GM12878 (cell line): ENCODE measurements around the gene ADGRL3. TPM values are rescaled to one million over a fixed set of nuclear protein-coding genes. Genes with fewer than 3 reads are reported as not detected.

ENCODE experiments used
- ATAC-seq: fragments of 200-7000 bp; cut with Tn5 transposase; 3 replicates; pipeline ENCODE4 v1.9.1; 2020; ENCODE audit warnings: mild to moderate bottlenecking, moderate library complexity
- BruUV-seq: library from RNA; stranded (reverse); fragments of 400-500 nt; replicated peaks from 2 replicates; lab custom pipeline; 2021; lab: Mats Ljungman, UMichigan
- CTCF ChIA-PET: fragments of 300-600 bp; sonication (Branson Sonifier 250); formaldehyde crosslinking; extraction: SDS; loops from one replicate; lab custom pipeline; 2021; ENCODE audit warnings: inconsistent platforms; lab: Yijun Ruan, JAX
- POLR2A ChIA-PET: fragments of 350-600 bp; formaldehyde crosslinking; extraction: SDS; loops from one replicate; lab custom pipeline; 2021; ENCODE audit warnings: inconsistent platforms; lab: Charles Lee
- RAD21 ChIA-PET: fragments of 300-600 bp; sonication (Branson Sonifier 250); formaldehyde crosslinking; loops from one replicate; lab custom pipeline; 2023; ENCODE audit warnings: antibody characterized with exemption; ENCODE audit not compliant: unreplicated experiment; lab: Charles Lee
- SMC1A ChIA-PET: fragments of 300-600 bp; sonication (Branson Sonifier 250); formaldehyde crosslinking; loops from one replicate; lab custom pipeline; 2023; ENCODE audit not compliant: unreplicated experiment, uncharacterized antibody; lab: Charles Lee
- DNase-seq: peaks from one replicate; pipeline ENCODE4 v3.0.0-alpha.2; 2011; ENCODE audit warnings: low read depth, low spot score
- FAIRE-seq: peaks from 3 replicates; lab custom pipeline; 2011; peaks lifted over from hg19 to GRCh38; lab: Jason Lieb, UNC
- H2AFZ ChIP-seq: 2 replicates; pipeline ENCODE4 v1.6.0; 2011; ENCODE audit warnings: low read depth, low read length, control low read depth; ENCODE audit not compliant: control insufficient read depth
- H3K27ac ChIP-seq: 2 replicates; pipeline ENCODE4 v1.5.1; 2011; ENCODE audit warnings: control low read depth; ENCODE audit not compliant: control insufficient read depth, insufficient read depth
- H3K27me3 ChIP-seq, 2 experiments: replicated peaks in 1 of 2; 2 replicates each; pipeline versions ENCODE4 v1.6.0 to v1.6.1; 2011; ENCODE audit warnings: low read length in 1 of 2; ENCODE audit not compliant: control insufficient read depth in 2 of 2, insufficient read depth in 2 of 2
- H3K36me3 ChIP-seq, 2 experiments: 2 replicates each; pipeline ENCODE4 v1.5.1; 2011; ENCODE audit warnings: low read length in 1 of 2; ENCODE audit not compliant: control insufficient read depth in 2 of 2, insufficient read depth in 2 of 2
- H3K4me1 ChIP-seq: 2 replicates; pipeline ENCODE4 v1.6.1; 2011; ENCODE audit warnings: mild to moderate bottlenecking, low read length, moderate library complexity, mixed read lengths; ENCODE audit not compliant: control insufficient read depth, insufficient read depth
- H3K4me2 ChIP-seq: 2 replicates; pipeline ENCODE4 v1.6.0; 2011; ENCODE audit warnings: control low read depth; ENCODE audit not compliant: control insufficient read depth, insufficient read depth
- H3K4me3 ChIP-seq: fragments of 200-600 bp; sonication (generic); 2 replicates; pipeline ENCODE4 v1.5.1; 2016
- H3K79me2 ChIP-seq: 2 replicates; pipeline ENCODE4 v1.6.0; 2011; ENCODE audit warnings: low read length; ENCODE audit not compliant: control insufficient read depth, insufficient read depth
- H3K9ac ChIP-seq: 2 replicates; pipeline ENCODE4 v1.8.0; 2011; ENCODE audit warnings: low read length, control low read depth, mixed read lengths; ENCODE audit not compliant: control insufficient read depth, insufficient read depth
- H3K9me3 ChIP-seq: replicated peaks from 3 replicates; pipeline ENCODE4 v1.5.1; 2011; ENCODE audit warnings: mild to moderate bottlenecking, low read length; ENCODE audit not compliant: control insufficient read depth, insufficient read depth
- H4K20me1 ChIP-seq: 2 replicates; pipeline ENCODE4 v1.6.0; 2011; ENCODE audit not compliant: control insufficient read depth, insufficient read depth
- ASH2L ChIP-seq: fragments of 300-600, 200-600 bp; sonication (generic); IDR thresholded peaks from 2 replicates; pipeline ENCODE4 v1.6.1; 2017; ENCODE audit warnings: low read depth, mild to moderate bottlenecking, borderline replicate concordance
- DPF2 ChIP-seq: fragments of 450-650 bp; IDR thresholded peaks from 2 replicates; pipeline ENCODE4 v1.6.1; 2017; ENCODE audit warnings: mild to moderate bottlenecking
- E4F1 ChIP-seq: fragments of 450-650 bp; IDR thresholded peaks from 2 replicates; pipeline ENCODE4 v1.6.1; 2018; ENCODE audit warnings: borderline replicate concordance, mild to moderate bottlenecking; ENCODE audit not compliant: partially characterized antibody
- EP300 ChIP-seq, 2 experiments: fragments of 150-350 bp in 1 of 2; IDR thresholded peaks; 2 replicates each; pipeline ENCODE4 v1.6.1; 2011 to 2012; ENCODE audit warnings: low read depth in 2 of 2, low read length in 2 of 2, borderline replicate concordance in 1 of 2, improper control_type of control experiment in 1 of 2, inconsistent platforms in 1 of 2; ENCODE audit not compliant: control insufficient read depth in 1 of 2
- MEF2A ChIP-seq: IDR thresholded peaks from 2 replicates; pipeline ENCODE4 v1.6.1; 2011; ENCODE audit warnings: low read depth, mild to moderate bottlenecking, low read length, moderate library complexity; ENCODE audit not compliant: insufficient read depth
- MEF2B ChIP-seq: fragments of 450-650 bp; IDR thresholded peaks from 2 replicates; pipeline ENCODE4 v1.6.1; 2018; ENCODE audit warnings: mild to moderate bottlenecking, moderate library complexity; ENCODE audit not compliant: partially characterized antibody, poor library complexity, severe bottlenecking
- MTA2 ChIP-seq: fragments of 450-650 bp; IDR thresholded peaks from 2 replicates; pipeline ENCODE4 v1.6.1; 2016; ENCODE audit warnings: low read depth, mild to moderate bottlenecking, moderate library complexity
- MXI1 ChIP-seq: fragments of 150-350 bp; IDR thresholded peaks from 2 replicates; pipeline ENCODE4 v1.6.1; 2011; ENCODE audit warnings: low read depth, mild to moderate bottlenecking, inconsistent platforms, low read length, improper control_type of control experiment
- MYC ChIP-seq: IDR thresholded peaks from 2 replicates; pipeline ENCODE4 v1.6.1; 2011; ENCODE audit warnings: mild to moderate bottlenecking, low read length, moderate library complexity, inconsistent platforms; ENCODE audit not compliant: insufficient read depth, insufficient replicate concordance, insufficient read length, severe bottlenecking
- NFIC ChIP-seq: IDR thresholded peaks from 2 replicates; pipeline ENCODE4 v1.6.1; 2012; ENCODE audit warnings: low read depth, mild to moderate bottlenecking, inconsistent platforms, low read length, moderate library complexity
- WRNIP1 ChIP-seq: IDR thresholded peaks from 2 replicates; pipeline ENCODE4 v1.6.1; 2011; ENCODE audit warnings: low read depth, low read length, improper control_type of control experiment, borderline replicate concordance
- ZNF207 ChIP-seq: fragments of 450-650 bp; IDR thresholded peaks from 2 replicates; pipeline ENCODE4 v1.6.1; 2014; ENCODE audit warnings: antibody characterized with exemption, mild to moderate bottlenecking, borderline replicate concordance
- in situ Hi-C: fragments of 300-500 bp; cut with MboI; formaldehyde crosslinking; loops from 9 replicates; pipeline ENCODE4 v1.14.3; 2018; ENCODE audit warnings: mixed read lengths
- intact Hi-C: fragments of 100-400 bp; cut with micrococcal nuclease; formaldehyde crosslinking; loops from one replicate; pipeline ENCODE4 v1.14.2; 2022; ENCODE audit not compliant: unreplicated experiment
- polyA plus RNA-seq, 11 experiments: library from polyadenylated mRNA; depleted of rRNA in 4 of 11; unstranded in 6 of 11; stranded (reverse) in 5 of 11; fragments of >200 nt; fragmentation: Nextera tagmentation in 4 of 11; fragmentation: Illumina TruSeq in 1 of 11; extraction: Ambion mirVana in 4 of 11; extraction: Trizol in 1 of 11; gene quantifications; 1 replicate in 1 of 11; 2 replicates in 10 of 11; pipeline versions ENCODE4 v1.2.1 to v1.2.3, GENCODE V29; 2011 to 2016; ENCODE audit warnings: inconsistent platforms in 2 of 11, missing spikeins in 2 of 11, low read depth in 1 of 11
- total RNA-seq, 4 experiments: library from RNA; depleted of rRNA in 3 of 4; stranded (reverse); fragments of >200 nt in 3 of 4; fragmentation: Illumina TruSeq in 1 of 4; extraction: Trizol in 1 of 4; gene quantifications; 2 replicates each; pipeline versions ENCODE4 v1.2.1 to v1.2.3, GENCODE V29; 2013 to 2021

Gene ADGRL3
- total and polyA plus RNA-seq, 10 of the 15 experiments (the other 5 are each of a cell fraction or from before 2014, with no cell fraction given): 1.1 TPM; not detected in 9

DNA sequence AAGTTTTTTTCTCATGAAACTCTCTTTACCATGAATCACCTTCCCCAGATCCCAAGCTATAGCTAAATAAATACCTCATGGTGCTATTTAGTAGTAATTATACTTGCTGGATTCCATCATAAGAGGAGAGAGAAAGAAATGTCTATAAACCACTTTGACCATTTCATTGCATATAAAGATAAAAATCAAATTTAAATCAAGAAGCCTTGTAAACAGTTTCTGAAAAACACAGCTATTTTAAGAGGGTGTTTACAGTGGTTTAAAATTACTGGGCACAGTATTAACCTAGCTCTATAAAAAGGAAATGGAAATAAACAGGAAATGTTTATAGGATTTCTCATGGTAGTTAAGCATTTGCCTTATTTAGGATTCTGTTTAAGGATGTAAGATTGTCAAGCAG lies 637.9 kb downstream of the ADGRL3 start:
- ChIA-PET CTCF (interaction anchor here (0.6 kb wide), 1 partner anchor 1283 kb away, joined by 3 read pairs; no protein-coding TSS in a partner anchor), POLR2A (interaction anchor here (0.6 kb wide), 1 partner anchor 37 kb away, joined by 3 read pairs; no protein-coding TSS in a partner anchor), SMC1A (interaction anchor here (1.2 kb wide), 2 partner anchors 10 to 59 kb away, joined by 3 read pairs; no protein-coding TSS in a partner anchor), RAD21 (no interaction called here)
- Histone ChIP-seq H3K4me2 (no peak overlapping the region), H4K20me1 (no peaks in the 10 kb centered on the region), H3K4me1 (no peaks in the 10 kb centered on the region), H3K36me3 (no peaks in the 10 kb centered on the region), H3K4me3 (no peak overlapping the region), H3K9me3 (no peaks in the 10 kb centered on the region), H3K27me3 (no peaks in the 10 kb centered on the region), H3K9ac (no peak overlapping the region), H2AFZ (no peak overlapping the region), H3K79me2 (no peaks in the 10 kb centered on the region), H3K27ac (no peak overlapping the region)
- DNase-seq (no peak), ATAC-seq (no peak), FAIRE-seq (no peak)
- in situ Hi-C loops (no loop called here), intact Hi-C loops (no loop called here)
- no peak for TF ChIP-seq ASH2L
- no peak for TF ChIP-seq NFIC
- no peak for TF ChIP-seq MTA2
- TF ChIP-seq ZNF207: no peak
- no peak for TF ChIP-seq MEF2B
- no peak for TF ChIP-seq MYC
- TF ChIP-seq EP300 (IDR thresholded peaks at IDR 0.05; ENCODE audit: borderline replicate concordance in 1 of 2, control insufficient read depth in 1 of 2, low read depth in 2 of 2, low read length in 2 of 2): no peak
- TF ChIP-seq E4F1: no peak
- no peak for TF ChIP-seq DPF2
- no peak for TF ChIP-seq MEF2A
- TF ChIP-seq MXI1: no peak
- no peak for TF ChIP-seq WRNIP1
- no TSS peak for BruUV-seq
